SH-SY5Y (cell line): ENCODE data around the gene WSCD1.

Source experiments
- GATA2 ChIP-seq: IDR thresholded peaks from 2 replicates; pipeline ENCODE4 v1.6.1; 2011; ENCODE audit warnings: mild to moderate bottlenecking, low read depth, low read length
- GATA3 ChIP-seq: IDR thresholded peaks from 2 replicates; pipeline ENCODE4 v1.6.1; 2011; ENCODE audit warnings: low read depth, mild to moderate bottlenecking, low read length, moderate library complexity

The WSCD1 gene

DNA sequence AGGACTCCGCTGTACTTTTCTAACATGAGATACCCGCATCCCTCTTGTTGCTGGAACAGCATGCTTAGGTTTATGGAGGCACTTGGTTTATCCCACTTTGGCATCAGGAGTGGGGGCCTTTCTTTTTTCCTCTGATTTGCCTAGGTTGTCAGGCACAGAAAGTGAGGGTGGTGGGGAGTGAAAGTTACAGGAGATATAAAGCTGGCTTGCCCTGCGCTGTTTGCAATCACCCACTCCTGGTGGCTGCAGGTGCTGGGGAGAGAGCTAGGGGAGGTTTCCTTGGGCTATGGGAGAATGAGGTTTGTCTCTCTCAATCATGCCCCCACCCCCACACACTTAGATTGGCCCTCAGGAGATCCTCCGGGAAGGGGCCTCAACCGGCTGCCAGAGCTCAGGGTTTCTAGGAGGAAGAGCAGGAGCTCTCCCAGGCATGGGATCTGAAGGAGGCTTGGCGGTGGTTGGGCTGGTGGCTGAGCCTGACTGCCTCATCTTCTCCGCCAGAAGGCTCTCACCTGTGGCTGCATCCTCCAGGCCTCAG lies 1.4 kb downstream of the WSCD1 start:
- no peak for TF ChIP-seq GATA2
- no peak for TF ChIP-seq GATA3

DNA sequence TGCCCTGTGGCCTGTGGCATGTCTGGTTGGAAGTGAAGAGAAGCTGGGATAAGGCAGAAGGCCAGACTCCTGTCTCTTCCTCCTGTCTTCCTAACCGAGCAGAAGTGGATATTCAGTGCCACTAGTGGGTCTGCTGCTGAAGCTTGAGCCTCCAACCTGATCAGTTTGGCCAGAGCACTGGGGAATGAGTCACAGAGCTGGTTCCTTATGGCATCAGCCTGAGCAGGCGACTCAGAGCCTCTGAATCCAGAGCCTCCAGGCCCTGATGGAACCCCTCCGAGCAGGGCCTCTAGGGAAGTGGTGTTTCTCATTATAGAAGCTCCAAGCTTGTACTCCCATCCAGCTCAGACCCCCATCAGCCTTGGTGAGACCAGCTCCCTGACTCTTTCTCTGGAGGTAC lies 2.0 kb downstream of the WSCD1 start:
- TF ChIP-seq GATA3 (no peak), GATA2 (no peak)

DNA sequence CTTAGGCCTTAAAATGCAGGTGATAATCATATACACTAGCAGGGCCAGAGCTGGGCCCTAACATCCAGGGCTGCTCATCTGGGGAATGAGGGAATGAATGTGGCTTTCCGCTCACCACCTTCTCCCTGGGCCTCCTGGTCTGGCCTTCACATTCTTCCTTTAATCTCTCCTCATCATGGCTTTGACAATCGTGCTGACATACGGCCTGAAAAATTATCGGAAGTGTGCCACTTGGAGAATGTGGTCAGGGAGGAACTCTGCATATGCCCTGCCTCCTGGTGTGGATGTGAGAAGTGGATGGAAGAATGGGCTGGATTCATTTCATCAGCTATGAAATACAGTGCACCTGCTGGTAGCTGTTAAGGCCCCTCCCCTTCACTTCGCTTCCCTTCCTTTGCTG lies 2.4 kb downstream of the WSCD1 start:
- no peak for TF ChIP-seq GATA2
- no peak for TF ChIP-seq GATA3

GRCh38 chr17:6073620-6074019 lies 3.4 kb downstream of the WSCD1 start:
- TF ChIP-seq GATA2 (no peak), GATA3 (no peak)

GRCh38 chr17:6075050-6075449 lies 4.9 kb downstream of the WSCD1 start:
- TF ChIP-seq GATA2 (no peak), GATA3 (no peak)

GRCh38 chr17:6075845-6076244 lies 5.7 kb downstream of the WSCD1 start:
- TF ChIP-seq GATA3: no peak
- TF ChIP-seq GATA2: no peak

GRCh38 chr17:6077752-6078151 lies 7.6 kb downstream of the WSCD1 start:
- TF ChIP-seq GATA2 (no peak), GATA3 (no peak)

GRCh38 chr17:6078458-6078871 lies 8.3 kb downstream of the WSCD1 start:
- no peak for TF ChIP-seq GATA2
- TF ChIP-seq GATA3: no peak

DNA sequence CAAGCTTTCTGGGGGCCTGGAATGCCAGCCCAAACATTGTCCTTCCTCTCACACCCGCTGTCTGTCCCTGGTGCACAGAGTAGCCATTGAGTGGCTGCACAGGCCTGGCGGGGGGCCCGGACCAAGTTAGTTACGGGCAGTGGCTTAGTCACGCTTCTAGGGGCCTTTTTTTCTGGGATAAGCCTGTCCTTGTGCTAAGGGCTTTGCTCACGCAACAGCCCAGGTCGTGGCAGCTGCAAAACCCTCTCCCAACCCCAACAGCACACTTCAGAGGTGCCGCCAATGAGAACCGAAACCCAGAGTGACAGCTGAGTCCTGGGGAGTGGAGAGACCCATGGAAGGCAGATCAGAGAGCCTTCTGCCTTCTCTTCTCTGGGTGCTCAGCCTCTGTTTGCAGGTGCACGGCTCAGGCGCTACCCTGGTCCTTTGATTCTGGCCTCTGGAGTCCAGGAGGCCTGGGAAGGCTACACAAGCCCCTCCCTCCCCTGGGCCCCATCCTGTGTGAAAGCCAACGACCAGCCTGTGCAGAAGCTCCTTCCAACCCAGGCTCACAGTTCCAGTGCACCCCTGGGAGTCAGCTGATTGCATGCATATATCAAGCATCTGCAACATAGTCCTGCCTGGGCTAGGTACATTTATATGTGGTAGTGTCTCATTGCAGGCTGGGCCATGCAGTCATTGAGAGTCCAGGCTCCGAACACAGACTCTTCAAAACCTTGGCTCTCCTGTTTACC lies 9.1 kb downstream of the WSCD1 start:
- TF ChIP-seq GATA2 (no peak), GATA3 (no peak)

- no peak for TF ChIP-seq GATA3
- no peak for TF ChIP-seq GATA2
Measured at GRCh38 chr17:6079960-6080359, 9.8 kb downstream of the WSCD1 start.

DNA sequence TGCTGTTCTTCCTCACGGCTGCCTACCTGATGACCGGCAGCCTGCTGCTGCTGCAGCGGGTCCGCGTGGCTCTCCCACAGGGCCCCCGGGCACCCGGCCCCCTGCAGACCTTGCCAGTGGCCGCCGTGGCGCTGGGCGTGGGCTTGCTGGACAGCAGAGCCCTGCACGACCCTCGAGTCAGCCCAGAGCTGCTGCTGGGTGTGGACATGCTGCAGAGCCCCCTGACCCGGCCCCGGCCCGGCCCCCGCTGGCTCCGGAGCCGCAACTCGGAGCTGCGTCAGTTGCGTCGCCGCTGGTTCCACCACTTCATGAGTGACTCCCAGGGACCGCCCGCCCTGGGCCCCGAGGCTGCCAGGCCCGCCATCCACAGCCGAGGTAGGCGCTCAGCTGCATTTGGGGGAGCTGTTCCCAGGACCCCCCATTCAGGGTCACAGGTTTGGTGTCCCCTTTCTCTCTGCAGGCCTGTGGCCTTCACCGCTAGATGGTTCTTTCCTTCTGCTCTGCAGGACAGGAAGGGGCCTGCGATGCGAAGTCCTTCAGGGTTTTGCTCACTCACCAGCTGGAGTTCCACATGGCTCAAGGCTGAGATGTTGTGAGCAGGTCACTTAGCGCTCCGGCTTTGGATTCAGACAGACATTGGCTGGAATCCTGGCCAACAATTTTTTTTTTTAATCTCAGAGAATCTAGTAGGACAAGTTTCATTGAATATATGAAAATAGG lies 10.7 kb downstream of the WSCD1 start:
- no peak for TF ChIP-seq GATA3

- TF ChIP-seq GATA3 (no peak), GATA2 (no peak)
Measured at GRCh38 chr17:6082335-6082734, 12.2 kb downstream of the WSCD1 start.

DNA sequence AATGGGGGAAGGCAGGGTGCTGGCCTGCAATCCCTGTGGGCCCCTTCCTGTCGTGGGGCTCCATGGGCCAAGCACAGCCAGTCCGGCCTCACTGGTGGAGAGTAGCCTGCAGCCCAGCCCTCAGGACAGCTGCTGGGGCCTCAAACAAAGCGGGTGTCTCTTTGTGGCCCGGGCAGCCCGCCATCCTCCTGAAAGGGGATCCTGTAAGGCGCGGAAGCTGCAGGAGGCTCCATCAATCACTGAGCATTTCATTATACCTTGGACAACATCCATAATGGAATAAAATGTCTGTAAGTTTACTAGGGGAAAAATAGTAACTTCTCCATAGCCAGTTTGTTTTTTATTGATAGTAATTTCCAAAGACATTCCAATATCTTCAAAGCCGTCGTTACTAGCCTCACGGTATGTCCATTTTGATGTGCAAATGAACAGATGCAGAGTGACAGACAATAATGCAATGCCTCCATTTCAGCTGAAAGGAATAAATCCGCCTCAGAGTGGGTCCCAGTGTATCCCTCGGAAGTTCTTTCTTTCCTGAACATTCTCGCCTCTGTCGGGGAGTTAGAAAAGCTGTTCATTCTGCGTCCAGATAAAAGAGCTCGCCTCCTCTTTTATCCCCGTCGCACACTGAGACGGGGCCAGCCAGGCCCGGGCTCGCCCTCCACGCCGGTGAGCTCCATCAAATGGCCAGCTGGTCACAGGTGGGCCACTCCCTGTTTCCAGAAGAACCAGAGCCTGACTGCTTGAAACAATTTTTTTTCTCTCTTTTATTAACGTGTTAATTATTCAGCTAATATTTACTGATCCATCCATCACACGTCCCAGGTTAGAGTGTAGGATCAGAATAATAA lies 14.4 kb downstream of the WSCD1 start:
- TF ChIP-seq GATA3: no peak
- TF ChIP-seq GATA2: no peak

- TF ChIP-seq GATA2 (no peak), GATA3 (no peak)
Measured at GRCh38 chr17:6085812-6086211, 15.6 kb downstream of the WSCD1 start.
